GM23248 (cell line): ENCODE measurements around the gene DBH.

Experiments
- EZH2 ChIP-seq: fragments of 200-600 bp; sonication (generic); IDR thresholded peaks from 2 replicates; pipeline ENCODE4 v1.6.1; 2018; ENCODE audit warnings: antibody characterized with exemption, mild to moderate bottlenecking; ENCODE audit not compliant: insufficient read depth, poor library complexity, severe bottlenecking
- EZH2phosphoT487 ChIP-seq: fragments of 200-600 bp; sonication (generic); IDR thresholded peaks from 2 replicates; pipeline ENCODE4 v1.6.1; 2018; ENCODE audit warnings: antibody characterized with exemption, moderate library complexity, mild to moderate bottlenecking, low read depth; ENCODE audit not compliant: insufficient read depth

- TF ChIP-seq EZH2phosphoT487 (no peak), EZH2 (no peak)
Measured at GRCh38 chr9:133683586-133684120, 47.5 kb downstream of the DBH start.
